LNCAP (cell line): Measurements from ENCODE around the gene MCM6.
A peak's percentile ranks its signal among the peaks of the same experiment; 100 is the strongest.

ENCODE experiments used
- TF ChIP-seq, protein P1 (sequence below): fragments of 450-650 bp; IDR thresholded peaks from 2 replicates; pipeline ENCODE4 v1.5.1; 2017; ENCODE audit warnings: mild to moderate bottlenecking

MCM6 gene

DNA sequence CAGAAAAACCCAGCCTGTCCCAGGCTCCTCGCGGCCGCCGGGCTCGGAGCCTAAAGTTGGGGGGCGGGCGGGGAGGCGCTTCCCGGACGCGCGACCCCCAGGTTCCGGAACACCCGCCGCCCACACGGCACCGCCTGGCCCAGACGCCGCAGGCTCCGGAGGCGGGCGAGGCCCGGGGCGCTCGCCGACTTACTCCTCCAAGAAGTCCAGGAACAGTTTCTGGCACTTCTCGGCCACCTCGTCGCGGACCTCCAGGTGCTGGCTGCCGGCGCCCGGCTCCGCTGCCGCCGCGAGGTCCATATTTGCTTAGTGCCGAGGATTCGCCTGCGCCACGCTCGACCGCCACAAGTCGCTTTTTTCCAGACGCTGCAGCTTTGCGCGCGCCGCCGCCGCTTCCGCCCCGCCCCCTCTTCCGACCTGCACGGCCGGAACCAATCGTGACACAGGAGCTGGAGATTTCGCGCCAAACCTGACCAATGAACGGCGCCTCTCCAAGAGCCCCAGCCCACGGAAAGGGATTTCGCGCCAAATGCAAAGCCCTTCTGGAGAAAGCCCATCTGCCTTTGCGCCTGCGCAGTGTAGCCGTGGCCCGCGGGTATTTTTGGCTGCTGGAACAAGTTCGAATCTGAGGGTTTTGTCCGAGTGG, at the start of gene MCM6:
MCM6 (minus strand) TSS at position 378 of the 646 bp plus-strand sequence; CDS start at position 300, 78 bp downstream.
- TF ChIP-seq, protein P1, sequence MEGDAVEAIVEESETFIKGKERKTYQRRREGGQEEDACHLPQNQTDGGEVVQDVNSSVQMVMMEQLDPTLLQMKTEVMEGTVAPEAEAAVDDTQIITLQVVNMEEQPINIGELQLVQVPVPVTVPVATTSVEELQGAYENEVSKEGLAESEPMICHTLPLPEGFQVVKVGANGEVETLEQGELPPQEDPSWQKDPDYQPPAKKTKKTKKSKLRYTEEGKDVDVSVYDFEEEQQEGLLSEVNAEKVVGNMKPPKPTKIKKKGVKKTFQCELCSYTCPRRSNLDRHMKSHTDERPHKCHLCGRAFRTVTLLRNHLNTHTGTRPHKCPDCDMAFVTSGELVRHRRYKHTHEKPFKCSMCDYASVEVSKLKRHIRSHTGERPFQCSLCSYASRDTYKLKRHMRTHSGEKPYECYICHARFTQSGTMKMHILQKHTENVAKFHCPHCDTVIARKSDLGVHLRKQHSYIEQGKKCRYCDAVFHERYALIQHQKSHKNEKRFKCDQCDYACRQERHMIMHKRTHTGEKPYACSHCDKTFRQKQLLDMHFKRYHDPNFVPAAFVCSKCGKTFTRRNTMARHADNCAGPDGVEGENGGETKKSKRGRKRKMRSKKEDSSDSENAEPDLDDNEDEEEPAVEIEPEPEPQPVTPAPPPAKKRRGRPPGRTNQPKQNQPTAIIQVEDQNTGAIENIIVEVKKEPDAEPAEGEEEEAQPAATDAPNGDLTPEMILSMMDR, result no peak

DNA sequence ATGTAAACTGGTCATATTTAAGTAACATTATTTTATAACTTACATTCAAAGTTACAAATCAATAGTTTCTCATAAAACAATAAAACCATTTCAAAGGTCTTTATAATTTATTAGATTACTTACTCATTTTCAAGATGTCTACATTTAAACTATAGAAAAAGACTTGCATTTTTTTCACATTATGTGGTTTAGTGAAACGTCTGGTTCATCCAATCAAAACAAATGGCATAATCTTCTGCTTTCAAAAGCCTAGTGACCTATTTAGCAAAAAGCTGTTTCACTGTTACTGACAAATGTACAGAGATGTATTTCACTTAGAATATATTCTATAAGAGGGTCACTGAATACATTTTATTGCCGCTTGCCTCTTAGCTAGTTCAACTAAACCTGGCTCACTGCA, 49.3 kb upstream of the MCM6 start:
- TF ChIP-seq, protein P1, result no peak

DNA sequence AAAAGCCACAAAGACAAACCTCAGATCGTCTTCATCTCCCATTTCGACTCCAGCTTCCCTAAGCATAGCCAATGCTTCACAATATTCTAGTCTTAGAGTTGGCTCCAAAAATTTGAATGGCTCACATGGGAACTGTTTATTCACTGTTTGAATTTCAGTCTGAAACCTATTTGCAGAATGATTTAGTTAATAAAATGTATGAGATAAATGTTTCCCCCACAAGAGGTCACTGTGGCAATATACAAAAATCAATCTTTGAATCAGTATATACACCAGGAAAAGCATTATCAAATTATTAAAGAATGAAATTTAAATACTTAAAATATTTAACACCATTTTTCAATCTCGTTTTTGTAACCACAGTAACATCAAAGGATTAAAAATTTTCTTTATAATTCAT, 40.0 kb upstream of the MCM6 start:
- TF ChIP-seq, protein P1, result peak; percentile 47; the same call in 1 of the 2 replicates

DNA sequence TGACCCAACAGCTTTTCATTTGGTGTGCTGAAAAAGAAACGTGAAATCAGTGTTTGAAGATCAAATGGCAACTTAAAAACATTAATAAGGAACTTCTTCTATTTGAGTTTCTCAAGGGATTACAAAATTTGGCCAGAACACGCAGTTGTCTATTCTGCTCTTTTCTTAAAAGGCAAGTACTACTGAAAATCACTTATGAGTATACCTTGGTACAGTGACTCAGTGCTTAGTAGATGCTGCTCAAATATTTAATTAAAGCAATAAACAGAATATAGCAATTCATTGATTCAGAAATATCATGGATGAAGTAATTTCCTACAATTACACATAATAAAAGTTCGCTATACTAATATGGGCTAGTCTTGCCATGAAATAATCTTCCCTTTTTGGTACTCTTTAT, 38.2 kb upstream of the MCM6 start:
- TF ChIP-seq, protein P1, result no peak

DNA sequence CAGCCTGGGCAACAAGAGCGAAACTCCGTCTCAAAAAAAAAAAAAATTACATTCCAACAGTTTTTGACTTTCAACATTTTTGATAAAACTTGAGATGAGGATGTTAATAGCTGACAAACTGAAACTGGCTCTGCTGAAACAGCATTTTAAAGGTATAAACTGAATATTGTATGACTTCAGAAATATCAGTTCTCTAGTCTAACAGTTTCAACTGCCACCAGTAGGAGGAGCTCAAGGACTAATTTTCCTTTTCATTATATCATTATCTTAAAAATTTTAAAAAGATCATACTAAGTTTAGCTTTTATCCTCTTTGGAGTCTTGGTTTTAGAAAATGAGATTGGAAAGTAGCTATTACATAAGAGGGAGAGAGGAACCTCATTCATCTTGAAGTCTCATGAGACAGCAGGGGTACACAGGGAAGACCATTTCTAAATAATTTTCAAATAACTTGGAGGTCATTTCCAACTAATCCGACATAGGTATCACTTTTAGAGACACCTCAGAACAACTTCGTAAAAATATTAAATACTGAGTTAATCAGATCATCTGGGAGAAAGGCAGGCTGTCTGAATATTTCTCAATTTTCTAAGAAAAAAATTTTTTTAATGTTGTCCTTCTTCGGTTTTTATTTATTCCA, 37.6 kb upstream of the MCM6 start:
- TF ChIP-seq, protein P1, result peak; percentile 73

DNA sequence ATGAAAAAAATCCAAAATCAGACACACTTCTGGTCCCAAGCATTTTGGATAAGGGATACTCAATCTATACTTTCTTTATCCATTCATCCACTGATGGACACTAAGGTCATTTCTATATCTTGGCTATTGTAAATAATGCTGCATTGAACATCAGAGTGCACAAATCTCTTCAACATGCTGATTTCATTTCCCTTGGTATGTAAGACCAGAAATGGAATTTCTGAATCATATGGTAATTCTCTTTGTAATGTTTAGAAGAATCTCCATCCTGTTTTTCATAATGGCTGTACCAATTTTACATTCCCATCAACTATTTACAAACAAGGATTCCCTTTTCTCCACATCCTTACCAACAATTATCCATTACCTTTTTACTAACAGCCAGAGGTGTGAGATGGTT, 33.7 kb upstream of the MCM6 start:
- TF ChIP-seq, protein P1, result no peak

DNA sequence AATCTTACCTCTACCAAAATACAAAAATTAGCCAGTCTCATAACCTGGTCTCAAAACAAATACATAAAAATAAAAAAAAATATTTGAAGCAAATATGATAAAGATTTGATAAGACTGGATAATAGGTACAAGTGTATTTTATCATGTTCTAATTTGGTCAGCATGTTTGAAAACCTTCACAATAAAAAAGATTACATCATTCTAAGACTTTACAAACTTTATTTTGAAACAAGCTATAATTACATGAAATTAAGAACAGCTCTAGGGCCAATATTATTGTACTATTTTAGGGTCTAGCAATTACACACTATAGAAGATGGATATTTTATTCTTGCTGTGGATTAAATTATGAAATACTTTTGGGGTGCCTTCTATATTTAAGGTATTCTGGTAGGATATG, 29.4 kb upstream of the MCM6 start:
- TF ChIP-seq, protein P1, result no peak
